Measurements from ENCODE around the gene RNASE11. TPM values are rescaled to one million over a fixed set of nuclear protein-coding genes. Genes with fewer than 3 reads are reported as not detected.
A peak's percentile ranks its signal among the peaks of the same experiment; 100 is the strongest.
"Not testable (repeated sequence)": the region's sequence is repeated elsewhere in the genome, so short reads cannot be mapped to it uniquely, and the experiment has no call there.

RNASE11 gene
- total RNA-seq, 2 experiments from 2014 or later = not detected

- Mint-ChIP-seq H3K27ac (peak overlapping the region; percentile 37), H3K9me3 (no peaks in the 10 kb centered on the region), H3K4me1 (ENCODE audit: low read depth) (peaks cover 55% of the 10 kb centered on the region), H3K36me3 (ENCODE audit: low read depth) (peaks cover 11% of the 10 kb centered on the region), H3K27me3 (peaks cover 24% of the 10 kb centered on the region), H3K4me3 (peak overlapping the region; percentile 27)
- ChIA-PET POLR2A (interaction anchor here (0.8 to 1.6 kb wide), 7 partner anchors 8 to 167 kb away, joined by 3 to 6 read pairs (median 4); partner anchors contain the start of gene APEX1), CTCF (no interaction called here)
- intact Hi-C loops (cut with DNase I, micrococcal nuclease) = no loop called here
- Histone ChIP-seq H3K9me3 (ENCODE audit: control insufficient read depth in 1 of 2, insufficient read depth in 1 of 2, low read length in 2 of 2) (peaks cover 0 to 20% of the 10 kb centered on the region in 2 experiments), H3K36me3 (ENCODE audit: insufficient read depth, low read length) (no peaks in the 10 kb centered on the region), H3K27me3 (ENCODE audit: control insufficient read depth in 1 of 2, insufficient read depth in 2 of 2, low read length in 2 of 2) (peaks cover 0 to 13% of the 10 kb centered on the region in 2 experiments), H3K27ac (ENCODE audit: low read depth in 1 of 2, low read length in 2 of 2) (no peak overlapping the region), H3K4me1 (ENCODE audit: insufficient read depth, low read length) (peaks cover 47% of the 10 kb centered on the region), H3K4me3 (ENCODE audit: low read length) (peak overlapping the region; percentile 23)
- DNase-seq = peak in 3 of 14 experiments; percentile 10 to 30 (median 27)
- ATAC-seq (ENCODE audit: poor library complexity) = no peak
- TF ChIP-seq CTCF (IDR thresholded peaks at IDR 0.05) = no peak
Observed at GRCh38 chr14:20622816-20623291, 35.1 kb upstream of the RNASE11 start.

- ATAC-seq (ENCODE audit: poor library complexity) (no peak), DNase-seq (no peak)
- ChIA-PET CTCF (no interaction called here), POLR2A (interaction anchor here (1.5 kb wide), 1 partner anchor 61 kb away, joined by 4 read pairs; no protein-coding TSS in a partner anchor)
- Mint-ChIP-seq H3K4me1 (ENCODE audit: low read depth) (peaks cover 39% of the 10 kb centered on the region), H3K36me3 (ENCODE audit: low read depth) (peaks cover 11% of the 10 kb centered on the region), H3K4me3 (no peak overlapping the region), H3K27me3 (peaks cover 28% of the 10 kb centered on the region), H3K9me3 (no peaks in the 10 kb centered on the region), H3K27ac (no peak overlapping the region)
- no peak for TF ChIP-seq CTCF (IDR thresholded peaks at IDR 0.05)
- H3K4me3 ChIP-seq (ENCODE audit: low read length) = no peak overlapping the region
- peaks cover 0 to 13% of the 10 kb centered on the region in 2 experiments for H3K27me3 ChIP-seq (ENCODE audit: control insufficient read depth in 1 of 2, insufficient read depth in 2 of 2, low read length in 2 of 2)
- peaks cover 0 to 18% of the 10 kb centered on the region in 2 experiments for H3K9me3 ChIP-seq (ENCODE audit: control insufficient read depth in 1 of 2, insufficient read depth in 1 of 2, low read length in 2 of 2)
- no peak overlapping the region for H3K27ac ChIP-seq (ENCODE audit: low read depth in 1 of 2, low read length in 2 of 2)
- intact Hi-C loops (cut with DNase I, micrococcal nuclease) = no loop called here
- peaks cover 36% of the 10 kb centered on the region for H3K4me1 ChIP-seq (ENCODE audit: insufficient read depth, low read length)
- H3K36me3 ChIP-seq (ENCODE audit: insufficient read depth, low read length) = no peaks in the 10 kb centered on the region
Observed at GRCh38 chr14:20620798-20621478, 33.1 kb upstream of the RNASE11 start.

DNA sequence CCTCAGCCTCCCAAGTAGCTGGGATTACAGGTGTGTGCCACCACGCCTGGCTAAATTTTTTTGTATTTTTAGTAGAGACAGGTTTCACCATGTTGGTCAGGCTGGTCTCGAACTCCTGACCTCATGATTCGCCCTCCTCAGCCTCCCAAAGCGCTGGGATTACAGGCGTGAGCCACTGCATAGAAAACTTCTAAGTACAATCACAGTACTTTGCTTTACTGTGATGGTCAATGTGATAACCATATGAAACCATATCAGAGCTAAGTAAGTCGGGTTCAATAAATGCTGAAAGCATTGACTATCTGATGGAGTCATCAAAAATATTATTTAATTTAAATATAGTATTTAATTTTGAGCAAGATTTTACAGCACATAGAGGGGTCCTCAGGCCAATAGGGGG lies 31.9 kb upstream of the RNASE11 start:
- ATAC-seq (ENCODE audit: poor library complexity); H3K4me3 ChIP-seq (ENCODE audit: low read length); H3K9me3 Mint-ChIP-seq; H3K36me3 ChIP-seq (ENCODE audit: insufficient read depth, low read length); DNase-seq; intact Hi-C loops (cut with DNase I, micrococcal nuclease); H3K4me3 Mint-ChIP-seq; H3K36me3 Mint-ChIP-seq (ENCODE audit: low read depth); H3K27ac Mint-ChIP-seq; H3K27ac ChIP-seq (ENCODE audit: low read depth in 1 of 2, low read length in 2 of 2): not testable (repeated sequence)
- H3K4me1 ChIP-seq (ENCODE audit: insufficient read depth, low read length) = peaks cover 24% of the 10 kb centered on the region
- H3K27me3 Mint-ChIP-seq = peaks cover 16% of the 10 kb centered on the region
- H3K9me3 ChIP-seq (ENCODE audit: control insufficient read depth in 1 of 2, insufficient read depth in 1 of 2, low read length in 2 of 2) = peaks cover 0 to 12% of the 10 kb centered on the region in 2 experiments
- ChIA-PET POLR2A (interaction anchor here (0.6 to 1.5 kb wide), 2 partner anchors 11 to 713 kb away, joined by 3 to 4 read pairs; no protein-coding TSS in a partner anchor), CTCF (interaction anchor here (0.6 to 0.7 kb wide), 2 partner anchors 20 to 31 kb away, joined by 3 read pairs; no protein-coding TSS in a partner anchor)
- H3K4me1 Mint-ChIP-seq (ENCODE audit: low read depth) = peaks cover 27% of the 10 kb centered on the region
- peaks cover 0 to 13% of the 10 kb centered on the region in 2 experiments for H3K27me3 ChIP-seq (ENCODE audit: control insufficient read depth in 1 of 2, insufficient read depth in 2 of 2, low read length in 2 of 2)

All from CD4-positive, alpha-beta T cell (primary cell).